Right ventricle myocardium inferior (tissue), 1 donor: Measurements from ENCODE around the gene SAMD4B. TPM values are rescaled to one million over a fixed set of nuclear protein-coding genes. Genes with fewer than 3 reads are reported as not detected.
A peak's percentile ranks its signal among the peaks of the same experiment; 100 is the strongest.
"Not testable (repeated sequence)": the region's sequence is repeated elsewhere in the genome, so short reads cannot be mapped to it uniquely, and the experiment has no call there.

ENCODE experiments used
- ATAC-seq: fragments of 200-7000 bp; cut with Tn5 transposase; one replicate; pipeline ENCODE4 v1.9.1; 2020; ENCODE audit warnings: mild to moderate bottlenecking, moderate library complexity
- DNase-seq: peaks from one replicate; pipeline ENCODE4 v3.0.0; 2021; ENCODE audit errors: missing footprints
- intact Hi-C: fragments of 100-400 bp; cut with DNase I; formaldehyde crosslinking; loops from one replicate; pipeline ENCODE4 v1.11.0; 2022
- total RNA-seq: library from RNA; stranded (reverse); fragmentation: NEBNext Ultra II Directional; extraction: Animal tissue kit (Norgen Biotek cat#: 25700); gene quantifications from one replicate; pipeline ENCODE4 v1.2.1, GENCODE V29; 2021
- donor health status: DM: no; HTN: yes; CAD: no; lungs with severe emphysema.

SAMD4B gene
- total RNA-seq, 1 donor from 2014 or later = 40.6 TPM

GRCh38 chr19:39356073-39356472 lies 13.9 kb downstream of the SAMD4B start:
- DNase-seq (no peak), ATAC-seq (no peak)
- intact Hi-C loops = no loop called here

GRCh38 chr19:39356647-39357046 lies 14.4 kb downstream of the SAMD4B start:
- DNase-seq (no peak), ATAC-seq (no peak)
- intact Hi-C loops = no loop called here

DNA sequence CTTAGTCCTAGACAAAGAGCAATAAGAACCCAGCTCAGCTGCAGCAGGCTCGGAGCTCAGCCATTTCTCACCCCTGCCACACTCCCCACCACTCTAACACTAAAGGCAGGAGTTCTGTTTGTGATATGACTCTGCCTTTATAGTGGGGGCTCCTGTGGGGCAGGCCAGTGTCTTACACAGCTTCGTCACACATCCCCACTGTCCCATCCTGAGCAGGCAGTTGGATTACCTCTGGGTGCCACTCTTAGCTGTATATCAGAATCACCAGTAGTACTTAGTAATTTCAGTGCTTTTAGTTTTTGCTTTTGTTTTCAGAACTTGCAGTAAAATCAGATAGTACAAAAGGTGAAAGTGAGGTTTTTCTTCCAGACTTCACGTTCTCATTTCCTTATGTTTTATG lies 16.8 kb downstream of the SAMD4B start:
- no peak for ATAC-seq
- no peak for DNase-seq
- intact Hi-C loops = no loop called here

DNA sequence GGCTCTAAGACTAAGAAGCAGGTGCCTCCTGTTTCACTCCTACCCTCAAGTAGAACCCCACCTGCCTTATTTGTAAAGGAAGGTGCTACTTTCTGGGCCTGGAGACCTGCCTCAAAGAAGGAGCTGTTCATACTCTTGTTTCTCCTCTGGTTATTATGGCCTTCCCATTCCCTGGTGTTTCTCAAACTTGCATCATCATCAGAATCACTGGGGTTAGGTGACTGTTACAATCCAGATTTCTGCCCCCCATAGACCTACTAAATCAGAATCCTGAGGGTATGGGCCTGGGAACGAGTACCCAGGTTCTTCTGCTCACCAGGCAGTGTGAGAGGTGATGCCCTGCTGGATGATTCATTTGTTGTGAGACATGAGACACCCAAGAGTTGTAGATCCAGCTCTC lies 18.4 kb downstream of the SAMD4B start:
- ATAC-seq (no peak), DNase-seq (no peak)
- intact Hi-C loops = no loop called here

DNA sequence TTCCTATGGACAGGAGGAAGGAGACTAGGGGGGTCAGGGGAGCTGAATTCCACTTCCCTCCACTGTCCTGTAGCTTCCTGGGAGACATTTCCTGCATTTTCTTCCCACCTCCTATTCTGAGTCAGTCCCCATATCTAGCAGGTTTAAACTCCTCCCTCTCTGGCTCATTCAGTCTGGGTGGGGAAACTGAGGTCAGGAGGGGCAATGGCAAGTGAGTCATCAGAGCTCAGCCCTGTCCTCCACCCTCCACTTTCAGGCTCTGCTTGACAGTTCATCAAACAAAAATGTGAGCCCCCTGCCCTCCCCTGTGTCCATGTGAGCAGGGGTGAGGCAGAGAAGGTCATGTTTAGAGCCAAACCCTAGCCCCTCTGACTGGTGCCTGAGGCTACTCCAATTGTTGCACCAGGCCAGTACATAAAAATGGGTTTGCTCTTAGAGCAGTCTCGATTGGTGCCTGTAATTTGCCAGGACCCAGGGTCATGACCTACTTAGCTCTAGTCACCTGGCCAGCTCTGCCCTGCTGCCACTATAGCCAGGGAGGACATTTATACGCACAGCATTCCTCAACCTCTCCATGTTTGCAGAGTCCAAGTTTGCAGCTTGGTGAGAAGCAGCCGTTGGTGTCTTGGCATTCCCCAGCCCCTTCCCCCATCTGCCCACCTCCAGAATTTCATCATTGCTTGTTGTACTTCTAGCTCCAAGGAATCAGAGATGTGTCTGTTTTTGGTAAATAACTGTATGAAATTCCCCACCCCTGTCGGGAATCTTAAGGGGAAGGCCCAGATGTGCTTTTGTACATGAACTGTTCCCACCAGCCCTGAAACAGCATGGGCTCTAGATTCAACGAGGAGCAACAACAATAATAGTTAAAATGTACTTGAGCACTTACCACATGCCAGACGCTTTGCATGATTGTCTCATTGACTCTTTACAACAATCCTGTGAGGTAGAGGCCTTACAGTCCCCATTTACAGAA lies 20.7 kb downstream of the SAMD4B start:
- DNase-seq (no peak), ATAC-seq (peak; percentile 12)
- intact Hi-C loops = no loop called here

DNA sequence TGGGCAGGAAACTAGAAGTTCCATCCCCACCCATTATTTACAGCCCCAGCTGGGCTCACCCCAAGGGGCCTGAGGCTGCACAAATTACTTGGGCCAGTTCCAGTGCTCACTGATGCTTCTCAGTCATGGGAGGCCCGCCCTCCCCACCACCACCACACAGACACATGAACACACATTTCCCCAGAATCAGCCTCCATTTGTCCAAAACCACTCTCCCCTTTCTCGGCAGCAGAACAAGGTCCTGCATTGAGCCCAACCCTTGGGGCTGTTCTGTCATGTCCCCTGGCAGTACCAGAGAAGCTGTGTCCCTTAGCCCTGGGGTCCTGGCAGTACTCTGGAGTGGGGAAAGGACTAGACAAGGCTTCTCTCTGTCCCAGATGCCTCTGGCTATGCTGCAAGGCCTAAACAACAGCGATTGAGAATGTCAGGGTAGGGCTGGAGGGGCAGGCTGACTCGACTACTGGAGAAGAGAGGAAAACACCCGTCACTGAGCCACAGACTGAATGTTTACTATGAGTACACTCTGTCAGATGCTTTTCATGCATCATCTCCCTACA lies 21.8 kb downstream of the SAMD4B start:
- intact Hi-C loops = no loop called here
- DNase-seq (peak; percentile 76), ATAC-seq (peak; percentile 77)

DNA sequence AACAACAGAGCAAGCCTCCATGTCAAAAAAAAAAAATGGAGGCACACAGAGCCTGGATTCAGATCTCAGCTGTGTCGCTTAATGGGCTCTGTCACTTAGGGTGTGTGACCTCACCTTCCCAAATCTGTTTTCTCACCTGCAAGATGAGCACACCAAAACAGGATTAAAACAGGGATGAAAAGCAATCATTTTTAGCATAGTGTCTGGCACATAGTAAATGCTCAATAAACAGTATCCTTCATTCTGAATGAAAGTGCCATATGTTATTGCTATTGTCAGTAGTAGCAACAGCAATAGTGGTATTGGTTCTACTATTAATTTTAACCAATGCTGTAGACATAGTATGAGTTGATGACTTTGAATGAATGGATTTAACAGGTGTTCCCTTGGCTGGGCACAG lies 23.3 kb downstream of the SAMD4B start:
- no peak for ATAC-seq
- no peak for DNase-seq
- intact Hi-C loops = no loop called here

DNA sequence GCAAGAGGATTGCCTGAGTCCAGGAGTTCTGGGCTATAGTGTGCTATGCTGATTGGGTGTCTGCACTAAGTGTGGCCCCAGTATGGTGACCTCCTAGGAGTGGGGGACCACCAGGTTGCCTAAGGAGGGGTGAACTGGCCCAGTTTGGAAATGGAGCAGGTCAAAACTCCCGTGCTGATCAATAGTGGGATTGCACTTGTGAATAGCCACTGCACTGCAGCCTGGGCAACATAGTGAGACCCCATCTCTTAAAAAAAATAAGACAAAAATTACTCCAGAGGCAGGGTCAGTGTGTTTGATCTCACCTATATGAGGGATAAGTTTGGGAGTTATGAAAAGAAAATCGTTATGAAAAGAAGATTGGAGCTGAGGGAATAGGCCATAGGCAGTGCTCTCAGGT lies 27.0 kb downstream of the SAMD4B start:
- intact Hi-C loops = no loop called here
- no peak for ATAC-seq

GRCh38 chr19:39370735-39371134 lies 28.5 kb downstream of the SAMD4B start:
- no peak for ATAC-seq
- DNase-seq = no peak
- intact Hi-C loops = no loop called here

More for the DNA sequence above, 27.0 kb downstream of the SAMD4B start:
- no peak for DNase-seq

- intact Hi-C loops = loop anchor here (1.0 kb wide), 1 partner anchor 30 kb away; the partner anchor contains the start of gene SAMD4B
- peak; percentile 95 for ATAC-seq
- DNase-seq = peak; percentile 84
Observed at GRCh38 chr19:39372047-39372802, 30.0 kb downstream of the SAMD4B start.

- intact Hi-C loops = loop anchor here (1.0 kb wide), 1 partner anchor 31 kb away; the partner anchor contains the start of gene SAMD4B
- ATAC-seq = peak; percentile 26
- no peak for DNase-seq
Observed at GRCh38 chr19:39372941-39373340, 30.7 kb downstream of the SAMD4B start.

DNA sequence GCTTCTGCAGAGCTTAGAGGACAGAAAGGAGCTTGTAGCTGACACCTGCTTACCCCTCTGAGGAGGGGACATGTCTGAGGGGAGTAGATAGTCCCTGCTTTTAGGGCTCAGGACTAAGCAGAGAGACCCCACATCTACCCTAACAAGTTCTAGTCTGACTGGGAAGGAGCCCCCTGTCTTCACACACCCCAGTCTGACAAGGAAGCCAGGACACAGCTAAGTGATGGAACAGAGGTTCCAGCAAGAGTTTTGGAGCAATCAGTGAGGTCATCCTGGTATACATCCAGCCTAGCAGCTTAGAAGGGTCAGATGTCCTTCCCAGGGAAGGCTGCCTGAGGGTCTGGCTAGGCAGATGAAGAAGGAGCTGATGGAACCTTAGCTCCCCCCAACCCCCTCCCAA lies 33.7 kb downstream of the SAMD4B start:
- DNase-seq (no peak), ATAC-seq (no peak)
- intact Hi-C loops = no loop called here

DNA sequence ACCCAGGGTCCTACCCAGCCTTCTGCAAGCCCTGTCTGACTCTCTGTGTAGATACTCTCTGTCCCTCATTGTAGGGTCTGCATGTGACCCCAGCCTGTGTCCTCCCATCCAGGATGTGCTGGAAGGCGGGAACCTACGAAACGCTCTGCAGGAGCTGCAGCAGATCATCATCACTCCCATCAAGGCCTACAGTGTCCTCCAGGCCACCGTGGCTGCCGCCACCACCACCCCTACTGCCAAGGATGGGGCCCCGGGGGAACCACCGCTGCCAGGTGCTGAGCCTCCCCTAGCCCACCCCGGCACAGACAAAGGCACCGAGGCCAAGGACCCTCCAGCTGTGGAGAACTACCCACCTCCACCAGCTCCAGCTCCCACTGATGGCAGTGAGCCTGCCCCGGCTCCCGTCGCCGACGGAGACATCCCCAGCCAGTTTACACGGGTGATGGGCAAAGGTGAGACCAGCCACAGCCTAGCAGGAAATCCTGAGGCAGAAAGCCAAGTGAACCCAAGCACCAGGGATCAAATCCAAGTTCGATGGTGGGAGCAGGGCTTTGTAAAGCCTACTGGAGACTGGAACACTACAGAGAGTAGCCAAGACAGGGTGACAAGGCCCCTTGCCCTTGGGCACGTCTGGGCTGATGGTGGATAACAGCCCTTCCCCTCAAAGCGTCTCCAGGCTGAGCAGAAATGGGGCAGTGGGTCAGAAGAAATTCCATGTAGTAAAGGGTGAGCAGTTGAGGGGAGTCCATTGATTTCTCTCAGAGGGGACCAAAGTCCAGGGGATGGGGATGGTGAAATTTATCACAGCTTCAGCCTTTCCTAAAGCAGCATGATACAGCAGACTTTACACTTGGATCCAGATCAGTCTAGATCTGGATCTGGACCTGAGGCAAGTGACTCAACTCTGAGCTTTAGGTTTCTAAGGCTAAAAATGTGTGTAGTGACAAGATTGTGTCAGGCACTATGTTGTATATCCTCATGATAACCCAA lies 35.4 kb downstream of the SAMD4B start:
- ATAC-seq (no peak), DNase-seq (no peak)
- intact Hi-C loops = no loop called here

DNA sequence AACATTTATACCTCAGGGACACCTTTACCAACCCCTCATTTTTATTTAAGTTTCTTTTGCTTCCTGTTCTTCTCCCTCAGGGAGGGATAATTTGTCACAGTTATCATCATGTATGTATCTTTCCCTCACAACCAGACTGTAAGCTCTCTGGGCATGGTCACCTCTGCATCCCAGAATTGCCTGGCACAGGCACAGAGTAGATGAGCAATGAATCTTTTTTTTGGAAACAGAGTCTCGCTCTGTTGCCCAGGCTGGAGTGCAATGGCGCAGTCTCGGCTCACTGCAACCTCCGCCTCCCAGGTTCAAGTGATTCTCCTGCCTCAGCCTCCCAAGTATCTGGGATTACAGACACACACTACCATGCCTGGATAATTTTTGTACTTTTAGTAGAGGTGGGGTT lies 37.1 kb downstream of the SAMD4B start:
- ATAC-seq, DNase-seq, intact Hi-C loops: not testable (repeated sequence)

DNA sequence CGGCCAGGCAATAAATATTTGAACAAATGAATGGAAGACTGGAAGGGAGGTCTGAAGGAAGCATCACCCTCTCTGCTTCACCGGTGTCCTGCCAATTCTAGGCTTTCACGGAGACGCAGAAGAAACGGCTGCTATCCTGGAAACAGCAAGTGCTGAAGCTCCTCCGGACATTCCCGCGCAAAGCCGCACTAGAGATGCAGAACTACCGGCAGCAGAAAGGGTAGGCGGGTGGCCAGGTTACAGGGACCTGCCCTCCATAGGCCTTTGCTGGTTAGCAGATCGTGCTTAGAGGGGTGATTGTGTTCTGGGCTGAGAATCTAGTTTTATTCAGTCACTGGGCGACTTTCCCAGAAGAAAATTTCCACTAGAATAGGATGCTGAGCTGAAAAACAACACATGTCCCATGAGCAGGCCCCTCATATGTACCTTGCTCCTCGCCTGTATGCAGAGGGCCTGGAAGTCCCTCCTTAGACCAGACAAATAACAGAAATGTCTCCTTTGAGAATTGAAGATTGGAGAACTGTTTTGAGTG lies 37.7 kb downstream of the SAMD4B start:
- ATAC-seq = no peak
- intact Hi-C loops = no loop called here
- no peak for DNase-seq

- intact Hi-C loops = no loop called here
- no peak for DNase-seq
- no peak for ATAC-seq
Observed at GRCh38 chr19:39380521-39381502, 38.6 kb downstream of the SAMD4B start.
